Forelimb muscle (tissue), 1 donor: ENCODE measurements around the gene KLHL6. TPM values are rescaled to one million over a fixed set of nuclear protein-coding genes. Genes with fewer than 3 reads are reported as not detected.

Experiments
- DNase-seq: peaks from one replicate; pipeline ENCODE4 v3.0.0-alpha.2; 2013; ENCODE audit warnings: low read depth
- polyA plus RNA-seq: library from polyadenylated mRNA; unstranded; fragments of 120-200 nt; gene quantifications from one replicate; pipeline ENCODE4 v1.2.1, GENCODE V29; 2013; ENCODE audit not compliant: insufficient read length

The KLHL6 gene
- polyA plus RNA-seq, 1 donor: 1.5 TPM

DNA sequence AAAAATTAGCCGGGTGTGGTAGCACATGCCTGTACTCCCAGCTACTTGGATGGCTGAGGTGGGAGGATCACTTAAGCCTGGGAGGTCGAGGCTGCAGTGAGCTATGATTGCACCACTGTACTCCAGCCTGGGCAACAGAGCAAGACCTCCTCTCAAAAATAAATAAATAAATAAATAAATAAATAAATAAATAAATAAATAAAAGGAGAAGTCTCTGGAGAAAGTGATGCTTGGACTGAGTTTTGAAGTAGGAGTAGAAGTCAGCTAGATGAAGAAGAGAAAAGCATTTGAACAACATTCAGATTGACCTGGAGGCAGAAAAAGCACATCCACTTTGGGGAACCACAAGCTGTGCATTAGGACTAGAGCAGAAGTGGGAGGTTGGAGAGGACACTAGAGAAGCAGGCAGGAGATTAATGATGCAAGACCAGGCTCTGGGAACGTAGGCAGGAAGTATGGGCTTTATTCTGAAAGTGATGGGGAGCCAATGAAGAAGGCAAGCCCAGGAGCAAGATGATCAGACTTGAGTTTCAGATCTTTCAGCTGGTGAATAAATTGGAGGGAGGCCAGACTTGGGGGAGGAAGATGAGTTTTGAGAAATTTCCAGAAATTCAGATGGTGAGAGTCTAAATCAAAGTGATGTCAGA is 48.7 kb downstream of the KLHL6 start:
- DNase-seq: no peak

GRCh38 chr3:183504597-183504996 is 50.9 kb downstream of the KLHL6 start:
- DNase-seq: no peak

GRCh38 chr3:183503746-183504145 is 51.8 kb downstream of the KLHL6 start:
- no peak for DNase-seq

GRCh38 chr3:183502237-183503181 is 53.0 kb downstream of the KLHL6 start:
- DNase-seq: no peak

DNA sequence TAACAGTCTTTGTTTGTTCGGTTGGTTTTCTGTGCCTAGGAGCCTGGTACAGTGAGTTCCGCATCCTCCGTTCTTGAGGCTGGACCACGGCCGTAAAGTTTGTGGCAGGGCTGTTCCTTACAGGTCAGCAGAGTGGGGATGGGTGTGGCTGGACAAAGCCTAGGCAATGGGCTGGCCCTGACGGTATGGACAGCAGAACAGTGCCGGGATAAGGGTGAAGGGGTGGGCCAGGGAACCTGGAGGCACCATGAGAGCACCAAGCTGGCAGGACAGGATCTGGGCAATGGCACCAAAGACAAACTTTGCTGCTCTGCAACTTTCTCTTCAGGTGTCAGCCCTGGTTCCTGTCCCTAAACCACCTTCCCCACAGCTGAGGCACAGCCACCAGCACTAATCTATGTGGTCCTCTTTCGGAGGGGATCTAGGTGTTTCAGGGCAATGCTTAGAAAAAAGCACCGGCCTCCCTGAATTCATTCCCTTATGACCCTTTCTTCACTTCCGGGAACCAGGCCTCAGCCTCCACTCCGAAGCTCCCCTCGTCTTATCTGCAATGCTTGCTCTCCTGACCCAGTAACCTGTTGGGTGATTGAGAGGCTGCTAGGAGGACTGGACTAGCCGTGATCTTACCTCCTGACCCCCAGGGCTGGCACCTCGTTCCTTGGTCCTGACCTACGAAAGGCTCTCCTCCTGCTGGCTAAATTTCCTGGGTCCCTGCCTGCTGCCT is 54.4 kb downstream of the KLHL6 start:
- DNase-seq: no peak

GRCh38 chr3:183500319-183500718 is 55.2 kb downstream of the KLHL6 start:
- no peak for DNase-seq

GRCh38 chr3:183498634-183499033 is 56.9 kb downstream of the KLHL6 start:
- no peak for DNase-seq

GRCh38 chr3:183497313-183497712 is 58.2 kb downstream of the KLHL6 start:
- DNase-seq: no peak

DNA sequence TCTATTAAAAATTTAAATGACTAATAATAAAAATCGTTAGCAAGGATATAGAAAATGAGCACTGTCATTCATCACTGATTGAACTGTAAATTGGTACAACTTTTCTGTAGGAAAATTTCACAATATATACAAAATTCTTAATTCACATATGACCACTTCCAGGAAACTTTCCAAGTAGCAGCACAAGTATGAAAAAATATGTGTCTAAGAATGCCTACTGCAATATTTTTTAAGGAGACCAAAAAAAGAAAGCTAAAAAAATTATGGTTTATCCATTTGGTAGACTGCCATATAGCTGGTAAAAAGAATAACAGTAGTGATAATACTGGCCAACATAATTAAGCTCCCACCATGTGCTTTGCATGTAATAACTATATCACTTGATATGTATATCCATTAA is 59.2 kb downstream of the KLHL6 start:
- no peak for DNase-seq

- DNase-seq: no peak
These were observed 61.2 kb downstream of the KLHL6 start for GRCh38 chr3:183494341-183494740.

- no peak for DNase-seq
These were observed 62.0 kb downstream of the KLHL6 start for GRCh38 chr3:183493296-183494045.

DNA sequence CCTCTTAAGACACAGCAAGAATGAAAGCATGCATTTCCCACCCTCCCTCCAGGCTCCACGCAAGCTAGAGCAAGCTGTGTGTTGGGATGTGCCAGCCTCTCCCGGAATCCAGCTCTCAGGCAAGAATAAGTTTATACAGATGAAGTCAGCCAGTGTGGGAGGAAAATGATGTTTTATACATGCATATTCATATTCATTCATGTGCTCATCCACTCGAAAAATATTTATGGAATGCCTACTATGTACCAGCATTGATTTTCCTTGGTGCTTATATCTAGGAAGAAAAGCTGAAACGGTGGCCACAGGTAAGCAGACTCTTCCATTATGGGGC is 62.7 kb downstream of the KLHL6 start:
- no peak for DNase-seq

- no peak for DNase-seq
These were observed 63.3 kb downstream of the KLHL6 start for GRCh38 chr3:183491923-183492848.

- DNase-seq: no peak
These were observed 64.2 kb downstream of the KLHL6 start for GRCh38 chr3:183491109-183491922.

- DNase-seq: no peak
These were observed 64.9 kb downstream of the KLHL6 start for GRCh38 chr3:183490653-183491052.

GRCh38 chr3:183490211-183490601 is 65.3 kb downstream of the KLHL6 start:
- DNase-seq: no peak

DNA sequence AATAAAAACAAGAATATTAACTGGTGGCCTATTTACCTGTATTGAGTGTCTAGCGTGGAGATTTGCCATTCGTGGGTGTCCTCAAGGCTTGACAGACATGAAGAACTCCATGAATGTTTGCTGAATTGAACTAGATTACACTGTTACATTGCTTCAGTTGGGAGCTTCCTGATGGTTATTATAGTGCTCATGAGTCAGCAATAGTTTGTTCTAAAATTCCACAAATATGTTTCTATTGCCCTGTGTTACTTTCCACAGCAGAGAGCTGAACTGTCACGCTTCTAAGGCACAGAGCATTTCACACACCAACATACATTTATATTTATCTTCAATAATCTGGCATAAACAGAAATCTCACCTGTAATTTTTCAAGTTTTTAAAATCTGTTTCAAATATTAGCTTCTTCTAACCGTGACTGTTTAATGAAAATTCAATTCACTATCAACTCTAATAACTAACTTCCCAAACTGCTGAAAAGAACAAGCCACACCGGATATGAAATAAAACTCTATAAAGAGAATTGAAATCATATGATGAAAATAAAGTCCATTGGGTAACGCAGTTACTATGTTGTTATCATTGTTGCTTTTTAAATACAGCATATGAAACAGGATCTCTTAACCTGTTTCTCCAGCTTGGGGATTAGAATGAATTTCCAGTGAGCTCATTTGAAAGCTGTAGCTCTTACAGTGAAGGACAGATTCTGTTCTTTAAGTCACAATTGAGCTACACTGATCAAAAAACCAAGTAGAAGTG is 65.9 kb downstream of the KLHL6 start:
- no peak for DNase-seq

DNA sequence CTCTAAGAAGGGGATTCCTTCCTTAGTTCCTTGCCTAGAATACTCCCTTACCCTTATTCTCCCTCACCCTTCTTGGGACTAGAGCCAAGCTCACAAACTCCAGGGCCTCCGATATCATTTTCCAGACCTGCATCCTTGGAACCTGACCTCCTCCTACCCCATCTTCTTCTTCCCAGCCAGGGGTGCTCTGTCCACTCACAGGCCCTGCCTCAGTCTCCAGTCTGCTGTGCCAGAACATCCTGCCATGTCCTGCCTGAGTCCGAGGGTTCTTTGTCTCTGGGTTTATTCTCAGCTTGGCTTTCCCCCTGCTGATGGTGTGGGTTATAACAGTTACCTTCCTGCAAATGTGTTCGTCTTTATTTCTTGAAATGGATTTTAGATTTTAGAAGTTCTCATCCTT is 67.2 kb downstream of the KLHL6 start:
- no peak for DNase-seq

GRCh38 chr3:183487896-183488295 is 67.6 kb downstream of the KLHL6 start:
- DNase-seq: no peak
